Measurements from ENCODE around the gene TACC3.

DNA sequence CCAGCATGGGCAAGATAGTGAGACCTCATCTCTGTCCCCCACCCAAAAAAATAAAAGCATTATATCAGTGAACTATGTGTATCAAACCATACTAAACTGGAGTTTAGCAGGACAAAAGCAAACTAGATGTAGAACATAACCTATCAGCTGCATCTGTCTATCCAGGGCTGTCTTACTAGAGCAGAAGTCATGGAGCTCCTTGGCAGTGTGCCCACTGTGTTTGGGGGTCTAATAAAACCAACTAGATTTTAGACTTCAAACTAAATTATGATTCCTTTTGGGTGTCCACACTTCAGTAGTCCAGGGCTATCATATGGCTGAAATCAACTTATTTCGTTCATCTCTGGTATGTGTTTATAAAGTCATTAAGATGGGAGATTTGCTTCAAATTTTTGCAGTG, 17.5 kb upstream of the TACC3 start:
- TF ChIP-seq, protein P1, sequence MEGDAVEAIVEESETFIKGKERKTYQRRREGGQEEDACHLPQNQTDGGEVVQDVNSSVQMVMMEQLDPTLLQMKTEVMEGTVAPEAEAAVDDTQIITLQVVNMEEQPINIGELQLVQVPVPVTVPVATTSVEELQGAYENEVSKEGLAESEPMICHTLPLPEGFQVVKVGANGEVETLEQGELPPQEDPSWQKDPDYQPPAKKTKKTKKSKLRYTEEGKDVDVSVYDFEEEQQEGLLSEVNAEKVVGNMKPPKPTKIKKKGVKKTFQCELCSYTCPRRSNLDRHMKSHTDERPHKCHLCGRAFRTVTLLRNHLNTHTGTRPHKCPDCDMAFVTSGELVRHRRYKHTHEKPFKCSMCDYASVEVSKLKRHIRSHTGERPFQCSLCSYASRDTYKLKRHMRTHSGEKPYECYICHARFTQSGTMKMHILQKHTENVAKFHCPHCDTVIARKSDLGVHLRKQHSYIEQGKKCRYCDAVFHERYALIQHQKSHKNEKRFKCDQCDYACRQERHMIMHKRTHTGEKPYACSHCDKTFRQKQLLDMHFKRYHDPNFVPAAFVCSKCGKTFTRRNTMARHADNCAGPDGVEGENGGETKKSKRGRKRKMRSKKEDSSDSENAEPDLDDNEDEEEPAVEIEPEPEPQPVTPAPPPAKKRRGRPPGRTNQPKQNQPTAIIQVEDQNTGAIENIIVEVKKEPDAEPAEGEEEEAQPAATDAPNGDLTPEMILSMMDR (IDR thresholded peaks at IDR 0.05; ENCODE audit: low read depth, low read length, poor library complexity, severe bottlenecking), result no peak
- no peak for TF ChIP-seq EZH2phosphoT487 (IDR thresholded peaks at IDR 0.05; ENCODE audit: borderline replicate concordance, low read length)
